A549 (cell line): ENCODE data around the gene PRKN.

ENCODE experiments used
- HDAC2 ChIP-seq: fragments of 200-600 bp; sonication (generic); IDR thresholded peaks from 2 replicates; pipeline ENCODE4 v1.6.1; 2016
- POLR2A ChIP-seq: IDR thresholded peaks from 2 replicates; pipeline ENCODE4 v1.6.1; 2012; ENCODE audit warnings: mild to moderate bottlenecking, low read length

GRCh38 chr6:161366301-161366923, 1361.2 kb downstream of the PRKN start:
- TF ChIP-seq POLR2A (no peak), HDAC2 (no peak)
